Neural cell (in vitro differentiated cells): ENCODE results near the gene CALCR. TPM values are rescaled to one million over a fixed set of nuclear protein-coding genes. Genes with fewer than 3 reads are reported as not detected.
"Not testable (repeated sequence)": the region's sequence is repeated elsewhere in the genome, so short reads cannot be mapped to it uniquely, and the experiment has no call there.

ENCODE experiments used
- H2AFZ ChIP-seq: fragments of 200-600, 300-800 bp; sonication (generic), shearing (Covaris generic); 2 replicates; pipeline ENCODE4 v1.6.0; 2014; ENCODE audit warnings: low read depth, mild to moderate bottlenecking, antibody characterized with exemption, low read length, moderate library complexity
- H3F3A ChIP-seq: fragments of 200-600 bp; shearing (Covaris generic); 2 replicates; pipeline ENCODE4 v1.6.1; 2016; ENCODE audit warnings: mild to moderate bottlenecking, moderate library complexity, mixed read lengths, antibody characterized with exemption, low read length; ENCODE audit not compliant: insufficient read depth, poor library complexity, severe bottlenecking
- H3K27ac ChIP-seq: fragments of 200-600, 300-800 bp; sonication (generic), shearing (Covaris generic); 2 replicates; pipeline ENCODE4 v1.5.1; 2014; ENCODE audit warnings: mild to moderate bottlenecking, low read length, moderate library complexity
- H3K27me3 ChIP-seq: fragments of 300-800, 200-600 bp; sonication (generic), shearing (Covaris generic); 2 replicates; pipeline ENCODE4 v1.6.0; 2014; ENCODE audit warnings: mild to moderate bottlenecking, low read depth, low read length, moderate library complexity; ENCODE audit not compliant: insufficient read depth
- H3K36me3 ChIP-seq: fragments of 300-800, 200-600 bp; sonication (generic), shearing (Covaris generic); 2 replicates; pipeline ENCODE4 v1.5.1; 2014; ENCODE audit warnings: mild to moderate bottlenecking, antibody characterized with exemption, low read length, moderate library complexity; ENCODE audit not compliant: insufficient read depth
- H3K4me2 ChIP-seq: fragments of 300-800, 200-600 bp; sonication (generic), shearing (Covaris generic); 2 replicates; pipeline ENCODE4 v1.6.0; 2014; ENCODE audit warnings: mild to moderate bottlenecking, low read length
- H3K4me3 ChIP-seq: fragments of 300-800, 200-600 bp; sonication (generic), shearing (Covaris generic); 2 replicates; pipeline ENCODE4 v1.5.1; 2014; ENCODE audit warnings: mild to moderate bottlenecking, low read length, moderate library complexity
- H3K79me2 ChIP-seq: fragments of 200-600 bp; shearing (Covaris generic); replicated peaks from 2 replicates; pipeline ENCODE4 v1.6.0; 2014; ENCODE audit warnings: mild to moderate bottlenecking, low read length, moderate library complexity; ENCODE audit not compliant: insufficient read depth
- H3K9ac ChIP-seq: fragments of 300-800, 200-600 bp; sonication (generic), shearing (Covaris generic); 2 replicates; pipeline ENCODE4 v1.6.1; 2016; ENCODE audit warnings: mild to moderate bottlenecking, low read length, mixed read lengths
- H3K9me2 ChIP-seq: fragments of 200-600 bp; shearing (Covaris generic); 2 replicates; pipeline ENCODE4 v1.6.1; 2016; ENCODE audit warnings: mild to moderate bottlenecking, low read length, mixed read lengths; ENCODE audit not compliant: insufficient read depth
- H3K9me3 ChIP-seq: fragments of 200-600, 300-800 bp; sonication (generic), shearing (Covaris generic); 2 replicates; pipeline ENCODE4 v1.6.1; 2016; ENCODE audit warnings: mild to moderate bottlenecking, mixed run types, low read length, moderate library complexity, mixed read lengths
- H4K20me1 ChIP-seq: fragments of 200-600 bp; shearing (Covaris generic); 2 replicates; pipeline ENCODE4 v1.6.1; 2016; ENCODE audit warnings: mild to moderate bottlenecking, mixed run types; ENCODE audit not compliant: insufficient read depth
- CTCF ChIP-seq: fragments of 450-650 bp; IDR thresholded peaks from 2 replicates; pipeline ENCODE4 v1.5.1; 2014; ENCODE audit warnings: antibody characterized with exemption, mild to moderate bottlenecking, moderate library complexity; ENCODE audit not compliant: poor library complexity, severe bottlenecking
- EP300 ChIP-seq: fragments of 450-650 bp; conservative IDR thresholded peaks from 2 replicates; pipeline ENCODE4 v1.6.1; 2014; ENCODE audit warnings: antibody characterized with exemption, mild to moderate bottlenecking, moderate library complexity; ENCODE audit not compliant: poor library complexity, severe bottlenecking
- EZH2 ChIP-seq: fragments of 200-600, 300-800 bp; shearing (Covaris generic), sonication (generic); IDR thresholded peaks from 2 replicates; pipeline ENCODE4 v1.6.1; 2014; ENCODE audit warnings: antibody characterized with exemption, low read length, borderline replicate concordance, mild to moderate bottlenecking; ENCODE audit not compliant: insufficient read depth, poor library complexity, severe bottlenecking
- MXI1 ChIP-seq: fragments of 450-650 bp; conservative IDR thresholded peaks from 2 replicates; pipeline ENCODE4 v1.6.1; 2014; ENCODE audit warnings: antibody characterized with exemption, mild to moderate bottlenecking; ENCODE audit not compliant: poor library complexity, severe bottlenecking
- POLR2AphosphoS5 ChIP-seq: IDR thresholded peaks from 2 replicates; pipeline ENCODE4 v1.6.1; 2012
- RAD21 ChIP-seq: fragments of 450-650 bp; conservative IDR thresholded peaks from 2 replicates; pipeline ENCODE4 v1.6.1; 2014; ENCODE audit warnings: antibody characterized with exemption, mild to moderate bottlenecking, moderate library complexity
- REST ChIP-seq: IDR thresholded peaks from 2 replicates; pipeline ENCODE4 v1.6.1; 2012; ENCODE audit warnings: borderline replicate concordance
- SMC3 ChIP-seq: fragments of 450-650 bp; conservative IDR thresholded peaks from 2 replicates; pipeline ENCODE4 v1.6.1; 2014; ENCODE audit warnings: antibody characterized with exemption, mild to moderate bottlenecking, moderate library complexity; ENCODE audit not compliant: poor library complexity
- TAF1 ChIP-seq: IDR thresholded peaks from 2 replicates; pipeline ENCODE4 v1.6.1; 2012; ENCODE audit warnings: low read depth
- polyA plus RNA-seq: library from polyadenylated mRNA; depleted of rRNA; stranded (reverse); fragments of >200 nt; gene quantifications from 2 replicates; pipeline ENCODE4 v1.2.3, GENCODE V29; 2014

Gene CALCR
- polyA plus RNA-seq, 1 donor from 2014 or later: 3.6 TPM

GRCh38 chr7:93594250-93594649 is 19.7 kb upstream of the CALCR start:
- Histone ChIP-seq H3K9me3 (no peaks in the 10 kb centered on the region), H2AFZ (no peak overlapping the region), H3K27me3 (no peaks in the 10 kb centered on the region), H3K9me2 (no peaks in the 10 kb centered on the region), H3K4me3 (no peak overlapping the region), H3F3A (no peaks in the 10 kb centered on the region), H3K27ac (no peak overlapping the region), H4K20me1 (no peaks in the 10 kb centered on the region), H3K36me3 (no peaks in the 10 kb centered on the region), H3K4me2 (no peak overlapping the region), H3K9ac (no peak overlapping the region), H3K79me2 (no peaks in the 10 kb centered on the region)
- TF ChIP-seq TAF1 (no peak), MXI1 (no peak), EZH2 (no peak), REST (no peak), CTCF (no peak), SMC3 (no peak), EP300 (no peak), RAD21 (no peak), POLR2AphosphoS5 (no peak)

- H4K20me1 ChIP-seq: no peaks in the 10 kb centered on the region
- H3K27me3 ChIP-seq: no peaks in the 10 kb centered on the region
- no peaks in the 10 kb centered on the region for H3K9me2 ChIP-seq
- no peak overlapping the region for H3K27ac ChIP-seq
- no peak overlapping the region for H3K9ac ChIP-seq
- no peak overlapping the region for H3K4me3 ChIP-seq
- no peaks in the 10 kb centered on the region for H3F3A ChIP-seq
- H2AFZ ChIP-seq: no peak overlapping the region
- no peak overlapping the region for H3K4me2 ChIP-seq
- no peaks in the 10 kb centered on the region for H3K9me3 ChIP-seq
- TF ChIP-seq RAD21: no peak
- no peaks in the 10 kb centered on the region for H3K36me3 ChIP-seq
- no peaks in the 10 kb centered on the region for H3K79me2 ChIP-seq
Observed at GRCh38 chr7:93592588-93593266, 18.2 kb upstream of the CALCR start.

GRCh38 chr7:93591224-93592050 is 16.9 kb upstream of the CALCR start:
- not testable (repeated sequence) for H3K9me2 ChIP-seq, H3K4me2 ChIP-seq, H3F3A ChIP-seq, H3K27ac ChIP-seq, H3K9ac ChIP-seq, H4K20me1 ChIP-seq, H3K36me3 ChIP-seq, H3K79me2 ChIP-seq, H3K4me3 ChIP-seq, H3K9me3 ChIP-seq, H2AFZ ChIP-seq, H3K27me3 ChIP-seq

- not testable (repeated sequence) for H3K9me3 ChIP-seq, H3K36me3 ChIP-seq, H3K79me2 ChIP-seq, H3K27me3 ChIP-seq, H3K4me2 ChIP-seq, H2AFZ ChIP-seq, H3K27ac ChIP-seq, H4K20me1 ChIP-seq, H3K9me2 ChIP-seq, H3K9ac ChIP-seq, H3K4me3 ChIP-seq, H3F3A ChIP-seq
Observed at GRCh38 chr7:93586479-93586865, 11.9 kb upstream of the CALCR start.
